GM18907 (cell line): Measurements from ENCODE around the gene LMAN2L.

ENCODE experiments used
- ATAC-seq: cut with Tn5 transposase; IDR thresholded peaks from one replicate; pipeline ENCODE4 v1.9.1; 2021; ENCODE audit warnings: mild to moderate bottlenecking, moderate library complexity; ENCODE audit not compliant: unreplicated experiment

Gene LMAN2L

GRCh38 chr2:96662360-96662759 lies 77.5 kb downstream of the LMAN2L start:
- no peak for ATAC-seq

DNA sequence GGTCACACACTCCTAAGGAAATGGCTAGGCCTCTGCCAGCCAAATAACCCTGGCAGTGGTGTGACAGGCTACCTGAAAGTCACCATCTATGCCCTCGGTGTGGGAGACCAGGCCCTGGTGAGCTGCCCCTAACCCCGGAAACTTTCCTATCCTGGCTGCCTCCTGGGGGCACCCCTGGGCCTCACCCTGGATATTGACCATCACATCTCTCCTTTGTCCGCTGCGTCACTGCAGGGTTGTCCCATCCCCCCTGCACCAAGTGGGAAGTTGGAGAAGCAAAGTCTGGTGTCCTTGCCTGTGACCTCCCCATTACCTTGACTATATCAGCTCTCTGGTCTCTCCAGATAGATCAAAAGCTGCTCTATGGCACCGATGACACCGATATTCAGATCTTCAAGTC lies 78.5 kb downstream of the LMAN2L start:
- ATAC-seq = no peak

DNA sequence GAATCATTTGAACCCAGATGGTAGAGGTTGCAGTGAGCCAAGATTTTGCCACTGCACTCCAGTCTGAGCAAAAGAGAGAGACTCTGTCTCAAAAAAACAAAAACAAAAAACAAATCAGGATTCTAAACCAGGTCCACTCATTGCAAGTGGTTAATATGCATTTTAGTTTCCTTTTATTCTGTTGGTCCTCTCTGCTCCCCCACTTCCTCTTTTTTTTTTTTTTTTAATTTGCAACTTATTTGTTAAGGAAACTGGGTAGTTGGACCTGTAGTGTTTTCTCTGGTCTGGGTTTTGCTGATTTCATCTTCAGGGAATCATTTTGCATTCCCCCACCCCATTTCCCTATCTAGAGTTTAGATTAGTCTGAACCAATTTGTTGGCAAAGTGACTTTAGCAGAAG lies 83.3 kb downstream of the LMAN2L start:
- no peak for ATAC-seq
